ENCODE results near the gene NUDT21.

Gene NUDT21

DNA sequence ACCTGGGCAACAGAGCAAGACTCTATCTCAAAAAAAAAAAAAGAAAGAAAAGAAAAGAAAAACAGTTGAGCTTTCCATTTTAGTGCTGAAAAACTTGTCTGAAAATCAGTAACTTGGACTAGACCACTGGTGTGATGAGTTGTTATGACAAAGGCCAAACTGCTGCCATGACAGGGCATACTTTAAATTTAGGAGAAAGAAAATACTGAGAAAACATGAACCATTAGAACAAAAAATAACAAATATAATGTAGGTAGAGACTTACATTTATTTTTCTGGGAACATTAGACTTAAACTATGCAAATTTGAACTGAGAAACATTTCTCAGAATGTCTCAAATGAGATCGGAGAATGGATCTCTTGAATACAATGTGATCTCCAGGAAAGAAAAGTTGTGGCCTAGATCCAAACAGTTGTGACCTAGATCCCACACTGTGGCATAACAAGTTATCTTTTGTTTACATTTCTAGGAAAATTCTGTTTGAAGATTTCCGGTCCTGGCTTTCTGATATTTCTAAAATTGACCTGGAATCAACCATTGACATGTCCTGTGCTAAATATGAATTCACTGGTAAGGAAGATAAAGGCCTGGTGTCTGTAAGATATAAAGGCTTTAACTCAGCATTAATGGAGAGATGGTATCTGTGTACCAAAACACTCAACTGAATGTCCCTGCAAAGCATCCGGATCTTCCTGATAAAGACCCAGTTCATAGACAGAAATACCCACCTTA lies 11.1 kb upstream of the NUDT21 start:
- DNase-seq (ENCODE audit: low spot score): no peak

DNA sequence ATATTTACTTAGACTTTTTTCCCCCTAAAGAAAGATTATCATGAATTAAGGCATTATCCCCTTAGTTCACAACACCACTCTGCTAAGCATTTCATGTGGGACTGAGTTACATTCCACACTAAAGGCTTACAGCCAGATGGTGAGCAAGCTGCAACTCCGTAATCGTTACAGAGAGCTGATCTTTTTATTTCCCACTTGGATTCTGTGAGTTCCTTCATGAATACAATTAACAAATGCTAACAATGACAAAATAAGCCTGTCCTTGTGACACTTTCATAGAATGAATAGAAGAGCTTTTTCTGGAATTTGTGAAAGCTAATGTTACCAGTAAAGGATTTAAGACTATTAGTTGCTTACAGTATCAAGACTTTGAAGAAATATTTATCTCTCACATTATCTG lies 9.0 kb upstream of the NUDT21 start:
- DNase-seq (ENCODE audit: low spot score): no peak

DNA sequence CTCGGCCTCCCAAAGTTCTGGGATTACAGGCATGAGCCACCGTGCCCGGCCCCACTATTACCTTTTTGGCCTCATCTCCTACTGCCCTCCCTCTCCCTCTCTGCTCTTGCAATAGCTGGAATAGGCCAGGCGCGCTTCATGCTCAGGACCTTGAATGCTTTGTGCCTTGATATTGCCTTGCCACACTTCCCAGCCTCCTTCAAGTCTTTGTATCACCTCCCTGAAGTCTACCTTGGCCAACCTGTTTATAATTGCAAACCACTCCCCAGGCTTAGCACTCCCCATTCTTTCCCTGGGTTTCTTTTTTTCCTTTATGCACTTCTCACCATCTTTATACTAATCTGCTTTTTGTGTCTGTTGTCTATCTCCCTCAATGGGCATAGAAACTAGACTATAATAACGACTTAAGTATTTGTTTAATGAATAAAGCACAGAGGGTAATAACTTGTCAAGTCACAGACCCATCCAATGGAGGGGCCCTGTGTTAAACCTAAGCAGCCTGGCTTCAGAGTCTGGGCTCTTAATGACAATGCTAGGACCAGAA lies 6.9 kb upstream of the NUDT21 start:
- DNase-seq (ENCODE audit: low spot score): no peak

DNA sequence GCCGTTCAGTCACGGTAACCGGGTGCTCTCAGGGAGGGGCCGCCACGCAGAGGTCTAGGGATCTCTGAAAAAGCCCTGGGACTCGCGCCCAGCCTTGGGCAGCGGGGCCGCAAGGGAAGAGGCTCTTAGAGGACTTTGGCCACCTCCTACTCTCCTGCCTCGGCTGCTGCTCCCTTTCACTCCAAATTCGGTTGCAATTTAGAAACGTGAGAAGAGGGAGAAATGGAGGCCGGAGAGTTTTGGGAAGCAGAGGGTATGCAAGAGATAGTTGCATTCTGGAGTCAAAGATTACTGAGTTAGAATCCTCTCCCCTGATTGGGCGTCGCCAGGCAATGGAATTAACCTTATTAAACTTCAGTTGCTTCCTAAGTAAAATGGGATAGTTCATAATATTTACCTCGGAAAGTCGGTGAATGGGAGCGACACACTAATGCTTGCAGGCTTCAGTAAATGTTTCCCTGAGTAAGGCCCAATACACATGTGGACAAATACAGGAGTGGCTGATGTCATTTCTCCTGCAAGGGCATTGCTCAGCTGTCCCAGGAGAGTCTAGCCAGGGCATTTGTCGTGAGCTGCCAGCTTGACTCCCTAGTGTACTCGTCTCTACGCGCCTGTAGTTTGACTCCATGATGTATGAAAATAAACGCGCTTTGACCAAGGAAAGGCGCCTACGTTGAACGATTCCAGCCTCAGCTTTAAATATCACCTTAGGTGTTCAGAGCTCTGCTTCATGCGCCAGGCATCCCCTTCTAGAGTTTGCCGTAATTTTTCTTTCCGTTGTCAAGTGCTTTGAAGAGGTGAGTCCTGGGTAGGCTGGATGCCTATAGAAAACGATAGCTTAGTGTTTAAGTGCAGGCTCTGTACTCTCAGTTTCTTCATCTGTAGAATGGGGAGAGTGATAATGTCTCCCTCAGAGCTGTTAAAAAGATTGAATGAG lies 889 bp upstream of the NUDT21 start:
- peak; percentile 75 for DNase-seq (ENCODE audit: low spot score)

DNA sequence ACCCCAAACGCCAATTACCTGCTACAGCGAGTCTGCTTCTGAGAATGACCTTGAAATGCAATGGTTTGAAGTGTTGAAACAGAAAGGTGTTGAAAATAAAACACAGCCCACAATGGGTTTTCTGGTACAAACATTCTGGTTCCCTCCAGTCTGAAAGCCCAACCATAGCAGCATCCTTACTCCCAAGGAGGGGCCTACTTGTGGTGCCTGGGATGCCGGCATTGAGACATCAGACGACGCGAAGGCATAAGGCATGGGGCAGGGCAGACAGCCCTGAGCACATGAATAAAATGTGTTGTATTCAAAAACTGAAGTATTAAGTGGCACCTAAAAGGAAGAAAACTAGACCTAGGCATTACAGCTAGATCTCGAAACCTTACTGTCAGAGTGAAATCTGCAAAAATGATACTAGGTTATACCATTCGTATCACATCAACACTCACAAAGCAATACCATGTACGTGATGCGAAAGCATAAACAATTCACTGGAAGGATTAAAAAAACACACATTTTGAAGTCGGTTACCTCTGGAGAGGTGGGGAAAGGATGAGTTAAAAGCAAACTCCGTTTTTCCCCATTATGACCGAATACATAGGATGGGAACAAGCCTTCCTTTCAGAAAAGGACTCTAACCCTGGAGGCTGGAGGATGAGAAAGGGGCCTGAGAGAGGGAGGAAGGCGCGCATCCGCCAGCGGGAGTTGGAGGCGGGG lies 702 bp downstream of the NUDT21 start:
- peak; percentile 11 for DNase-seq (ENCODE audit: low spot score)

DNA sequence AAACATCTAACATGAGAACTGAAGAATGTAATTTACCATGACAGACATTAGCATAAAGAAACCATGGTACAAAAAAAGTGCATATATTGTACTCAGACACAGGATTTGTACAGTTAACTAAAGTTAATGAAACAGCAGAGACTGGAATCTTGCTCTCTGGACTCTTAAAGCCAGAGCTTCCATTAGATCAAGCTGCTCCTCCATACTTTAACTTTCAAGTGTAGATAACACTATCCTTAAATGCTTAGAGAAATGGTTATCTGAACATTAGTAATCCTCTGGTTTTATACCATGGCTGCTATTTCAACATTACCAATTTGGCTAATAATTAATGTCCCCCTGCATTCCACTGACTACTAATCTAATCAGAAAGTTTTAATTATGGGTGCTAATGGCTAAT lies 3.1 kb downstream of the NUDT21 start:
- no peak for DNase-seq (ENCODE audit: low spot score)

DNA sequence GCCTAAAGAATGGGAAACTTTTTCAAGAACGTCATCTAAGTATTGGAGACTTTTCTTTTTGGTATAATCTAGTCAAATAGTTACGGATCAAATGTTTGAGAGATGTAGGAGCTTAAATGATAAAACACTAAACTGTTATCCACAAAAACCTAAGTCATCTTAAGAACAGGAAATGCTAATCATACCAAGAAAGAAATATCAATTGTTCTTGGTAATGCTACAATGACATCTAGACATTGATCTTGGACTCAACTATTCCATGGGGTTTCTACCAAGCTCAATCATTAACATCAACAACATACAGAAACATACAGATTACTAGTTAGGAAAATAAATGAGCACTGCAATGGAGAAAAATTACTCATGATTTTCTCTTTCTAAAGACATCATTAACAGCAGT lies 3.8 kb downstream of the NUDT21 start:
- DNase-seq (ENCODE audit: low spot score): no peak

DNA sequence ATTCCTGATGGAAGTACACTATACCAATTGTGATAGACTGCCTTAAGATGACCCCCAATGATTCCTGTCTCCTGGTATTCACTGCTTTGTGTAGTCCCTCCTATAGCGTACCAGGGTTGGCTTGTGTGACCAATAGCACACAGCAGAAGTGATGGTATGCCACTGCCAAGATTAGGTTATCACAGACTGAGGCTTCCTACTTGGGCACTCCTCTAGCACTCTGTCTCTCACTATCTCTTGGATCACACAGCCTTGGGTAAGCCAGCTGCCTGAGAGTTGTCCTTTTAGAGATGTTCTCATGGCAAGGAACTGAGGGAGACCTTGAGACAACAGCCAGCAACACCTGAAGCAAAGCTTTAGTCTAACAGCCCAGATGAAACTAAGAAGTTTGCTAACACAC lies 13.1 kb downstream of the NUDT21 start:
- DNase-seq (ENCODE audit: low spot score): no peak

DNA sequence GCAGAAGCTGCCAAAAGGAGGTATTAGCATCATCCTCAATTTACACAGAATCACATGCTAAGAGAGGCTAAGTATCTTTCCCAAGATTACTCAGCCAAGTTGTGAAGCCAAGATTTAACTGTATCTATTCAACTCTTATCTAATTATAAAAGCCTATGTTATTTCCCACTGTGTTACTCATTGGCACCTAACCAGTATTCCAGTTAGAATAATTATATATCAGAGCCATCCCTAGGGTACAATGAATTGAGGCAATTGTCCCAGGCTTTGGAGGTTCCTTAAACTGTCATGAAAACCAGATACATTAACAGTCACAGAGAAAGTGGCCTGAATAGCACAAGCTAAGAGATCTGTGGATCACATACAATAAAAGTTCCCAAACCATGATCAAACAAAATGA lies 14.9 kb downstream of the NUDT21 start:
- no peak for DNase-seq (ENCODE audit: low spot score)

DNA sequence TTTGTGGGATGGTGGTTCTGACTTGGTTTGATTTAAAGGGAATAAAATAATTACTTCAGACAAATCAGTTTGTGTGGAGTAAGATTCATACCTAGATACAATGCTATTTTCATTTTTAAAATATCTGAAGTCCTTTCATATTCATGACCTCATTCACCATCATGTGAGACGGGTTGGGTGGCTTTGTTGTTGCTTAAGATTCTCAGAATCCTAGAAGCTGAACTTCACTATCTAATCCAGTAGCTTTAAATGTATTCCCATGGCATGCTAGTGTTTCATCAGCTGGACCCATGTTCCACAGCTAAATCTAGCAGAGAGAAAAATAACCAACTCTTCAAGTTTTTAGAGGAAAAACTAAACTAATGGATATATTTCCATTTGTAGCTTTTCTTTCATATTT lies 23.0 kb downstream of the NUDT21 start:
- DNase-seq (ENCODE audit: low spot score): no peak

DNA sequence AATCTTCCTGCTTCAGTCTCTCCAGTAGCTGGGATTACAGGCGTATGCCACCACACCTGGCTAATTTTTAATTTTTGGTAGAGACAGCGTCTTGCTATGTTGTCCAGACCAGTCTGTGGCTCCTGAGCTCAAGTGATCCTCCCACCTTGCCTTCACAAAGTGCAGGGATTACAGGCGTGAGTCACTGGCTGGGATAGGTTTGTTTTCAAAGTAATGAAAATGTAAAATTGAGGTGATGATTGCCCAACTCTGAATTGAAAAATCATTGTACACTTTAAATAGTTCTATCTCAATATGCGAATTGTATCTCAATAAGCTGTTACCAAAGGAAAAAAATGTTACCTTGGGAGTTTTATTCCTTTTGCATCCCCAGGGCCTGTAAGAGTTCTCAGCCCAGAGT lies 24.5 kb downstream of the NUDT21 start:
- no peak for DNase-seq (ENCODE audit: low spot score)

DNA sequence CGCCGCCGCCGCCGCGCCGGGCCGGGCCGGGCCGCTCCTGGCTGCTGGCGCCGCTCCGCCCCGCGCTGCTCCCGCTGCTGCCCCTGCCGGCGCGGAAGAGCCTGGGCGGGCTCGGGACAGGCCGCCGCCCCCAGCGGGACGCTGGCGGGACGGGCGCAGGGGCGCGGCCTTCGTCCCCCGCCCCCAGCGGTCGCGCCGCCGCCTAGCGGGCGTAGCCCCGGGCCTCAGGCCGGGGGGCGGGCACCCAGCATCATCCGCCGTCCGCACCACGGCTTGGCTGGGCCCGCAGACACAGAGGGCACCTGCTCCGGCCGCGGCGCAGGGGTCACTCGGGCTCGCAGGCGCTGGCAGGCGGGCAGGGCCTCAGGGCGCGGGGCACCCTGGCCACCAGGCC lies 25.7 kb downstream of the NUDT21 start, which contains the start of gene AMFR:
TSS of gene AMFR (minus strand) at position 107 of the 394 bp plus-strand sequence. CDS start 218 bp downstream, outside the sequence.
- peak; percentile 88 for DNase-seq (ENCODE audit: low spot score)

DNA sequence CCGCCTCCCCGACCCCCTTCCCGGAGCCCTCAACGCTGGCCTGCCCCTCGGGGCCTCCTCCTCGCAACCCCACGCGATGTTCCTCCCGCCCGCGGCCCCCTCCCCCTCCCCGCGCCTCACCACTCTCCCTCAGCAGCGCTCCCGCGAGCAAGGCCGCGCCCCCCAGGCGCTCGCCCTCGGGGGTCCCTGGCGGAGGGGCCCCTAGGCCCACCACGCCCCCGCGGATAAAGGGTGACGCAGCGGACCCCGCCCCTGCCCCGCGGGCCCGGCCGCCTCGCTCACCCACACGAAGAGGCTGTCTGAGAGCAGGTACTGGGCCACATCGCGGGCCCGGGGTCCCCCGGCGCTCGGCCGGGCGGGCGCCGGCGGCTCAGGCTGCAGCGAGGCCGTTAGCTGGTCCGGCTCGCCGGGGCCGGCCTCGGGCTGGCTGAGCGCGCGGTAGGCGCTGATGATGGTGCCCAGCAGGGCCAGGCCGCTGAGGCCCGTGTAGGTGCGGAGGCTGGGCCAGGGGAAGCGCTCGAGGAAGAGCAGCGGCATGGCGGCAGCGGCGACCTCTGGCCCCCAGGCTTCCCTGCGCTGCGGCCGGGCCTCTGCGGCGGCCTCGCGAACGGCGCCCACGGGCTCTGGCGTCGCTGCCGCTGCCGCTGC lies 26.2 kb downstream of the NUDT21 start:
- peak; percentile 26 for DNase-seq (ENCODE audit: low spot score)

DNA sequence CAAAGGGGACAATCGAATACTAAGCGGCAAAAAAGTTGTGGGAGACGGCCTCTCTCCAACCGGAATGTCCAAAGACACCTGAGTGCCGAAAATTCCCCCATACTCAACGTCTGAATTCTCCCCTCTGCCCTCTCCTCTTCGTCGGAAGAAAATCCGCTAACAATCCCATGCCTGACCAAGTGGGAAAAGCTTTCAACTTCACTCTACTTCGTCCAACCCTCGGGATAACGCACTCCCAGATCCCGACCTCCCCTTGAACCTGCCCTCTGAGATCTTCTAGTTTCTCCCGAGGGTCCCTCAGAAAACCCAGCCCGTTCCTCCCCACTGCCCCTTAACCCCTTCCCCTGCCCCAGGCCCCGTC lies 26.7 kb downstream of the NUDT21 start:
- no peak for DNase-seq (ENCODE audit: low spot score)

DNA sequence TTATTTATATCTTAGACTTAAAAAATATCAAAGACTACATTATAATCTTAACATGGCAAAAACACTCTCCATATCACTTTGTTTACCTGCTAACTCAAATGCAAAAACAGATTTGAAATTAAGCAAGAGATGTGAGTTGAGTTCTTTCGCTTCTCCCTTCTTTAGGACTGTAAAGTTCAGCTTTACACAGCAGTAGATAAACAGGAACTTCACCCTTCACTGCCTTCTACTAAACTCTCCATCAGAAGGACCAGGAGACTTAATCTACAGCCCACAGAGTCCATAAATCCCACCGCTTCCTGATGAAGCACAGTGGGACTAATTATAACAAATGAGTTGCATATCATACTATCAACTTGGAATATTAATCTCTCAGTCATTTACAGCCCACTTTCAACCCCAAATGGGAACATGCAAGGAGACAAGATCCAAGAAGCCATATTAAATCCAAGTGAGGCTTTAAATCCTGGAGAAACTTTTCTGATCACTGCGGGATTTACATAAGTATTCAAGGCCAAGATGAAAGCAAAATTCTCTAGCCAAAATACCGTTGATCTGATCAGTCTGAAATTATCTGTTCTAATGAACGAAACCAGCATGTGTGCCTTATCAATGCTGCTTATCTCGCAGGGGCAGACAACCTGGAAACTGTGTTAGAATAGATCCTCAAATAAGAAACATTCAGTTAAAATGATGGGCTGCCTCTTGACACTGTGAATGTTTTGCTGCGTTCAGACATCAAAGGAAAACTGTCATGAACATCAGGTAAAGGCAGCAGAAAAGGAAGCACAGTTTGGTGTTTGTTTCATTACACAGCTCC lies 27.3 kb downstream of the NUDT21 start:
- DNase-seq (ENCODE audit: low spot score): peak; percentile 58

DNA sequence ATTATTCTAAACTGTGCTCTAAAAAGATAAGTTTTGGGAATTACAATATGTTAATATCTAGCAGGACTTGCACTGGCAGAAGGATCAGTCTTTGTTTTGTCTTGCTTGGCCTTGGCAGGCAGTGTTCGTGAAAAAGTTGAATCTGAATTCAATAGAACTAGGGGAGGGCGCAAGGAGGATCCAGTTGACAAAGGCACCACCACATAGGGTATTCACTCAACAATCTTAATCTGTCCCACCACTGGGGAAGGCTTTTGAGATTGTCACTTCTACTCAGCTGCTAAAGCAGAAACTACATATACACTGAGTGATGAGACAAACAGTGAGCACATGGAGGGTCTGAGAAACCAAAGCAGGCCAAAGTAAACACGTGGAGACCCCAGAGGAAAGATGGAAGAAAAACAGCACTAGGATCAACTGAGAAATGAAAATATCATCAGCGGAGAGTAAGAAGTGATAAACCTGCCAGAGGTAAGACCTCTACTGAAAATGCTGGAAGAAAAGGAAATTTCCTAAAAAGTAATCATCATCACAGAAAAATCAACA lies 28.2 kb downstream of the NUDT21 start:
- DNase-seq (ENCODE audit: low spot score): no peak

DNA sequence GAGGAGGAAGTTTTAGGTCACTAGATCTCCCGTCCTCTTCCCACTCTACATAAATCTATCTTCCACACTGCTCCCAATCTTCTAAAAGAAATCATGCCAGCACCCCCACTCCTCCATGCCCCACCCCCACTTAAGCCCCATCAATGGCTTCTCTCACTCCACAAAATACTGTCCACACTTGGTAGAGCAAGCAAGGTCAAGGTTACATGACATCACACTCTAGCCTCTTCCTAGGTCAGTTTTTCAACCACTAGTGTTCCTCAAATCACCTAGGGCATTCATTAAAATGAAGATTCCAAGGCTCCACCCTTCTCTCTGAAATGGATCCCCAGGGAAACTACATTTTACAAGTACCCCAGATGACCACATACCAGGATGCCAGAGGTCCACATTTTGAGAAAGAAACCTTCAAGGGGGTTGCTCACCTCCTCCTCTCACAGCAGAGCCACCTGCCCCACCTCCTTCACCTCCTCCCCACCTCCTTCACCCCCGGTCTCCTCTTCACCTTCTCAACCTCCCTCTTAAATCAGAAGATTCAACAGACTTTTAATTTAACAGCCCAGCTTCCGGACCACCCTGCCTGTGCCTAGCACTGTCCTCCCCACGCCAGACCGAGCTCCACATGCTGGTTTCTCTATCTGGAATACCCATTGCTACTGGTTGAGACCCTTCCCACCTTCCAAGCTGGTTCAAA lies 29.0 kb downstream of the NUDT21 start:
- DNase-seq (ENCODE audit: low spot score): peak; percentile 15

DNA sequence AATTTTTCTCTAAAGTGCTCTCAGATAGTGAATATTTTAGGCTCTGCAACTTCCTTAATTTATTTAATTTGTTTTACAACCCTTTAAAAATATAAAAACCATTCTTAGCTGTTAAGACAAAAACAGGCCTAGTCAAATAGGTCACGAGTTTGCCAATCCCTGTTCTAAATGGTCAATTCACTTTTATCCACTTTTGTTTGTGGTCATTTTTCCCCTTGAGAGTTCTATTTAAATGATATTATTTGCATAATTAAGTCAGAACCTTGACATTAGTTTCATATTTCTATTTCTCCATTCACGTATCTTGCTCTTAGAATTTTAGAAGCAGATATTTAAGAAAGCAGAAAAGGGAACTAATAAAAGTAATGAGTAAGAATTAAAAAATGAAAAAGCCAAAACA lies 29.8 kb downstream of the NUDT21 start:
- peak; percentile 52 for DNase-seq (ENCODE audit: low spot score)

DNA sequence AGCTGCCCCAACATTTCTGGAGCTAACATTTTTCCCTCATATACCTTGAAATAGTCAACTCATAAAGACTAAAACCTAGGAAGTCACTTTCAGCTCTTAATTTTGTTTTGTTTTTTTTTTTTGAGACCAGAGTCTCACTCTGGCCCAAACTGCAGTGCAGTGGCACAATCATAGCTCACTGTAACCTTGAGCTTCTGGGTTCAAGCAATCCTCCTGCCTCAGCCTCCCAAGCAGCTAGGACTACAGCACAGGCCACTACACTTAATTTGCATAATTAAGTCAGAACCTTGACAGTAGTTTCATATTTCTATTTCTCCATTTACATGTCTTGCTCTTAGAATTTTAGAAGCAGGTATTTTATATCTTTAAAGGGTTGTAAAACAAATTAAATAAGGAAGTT lies 30.5 kb downstream of the NUDT21 start:
- DNase-seq (ENCODE audit: low spot score): no peak
